GM12801 (cell line): ENCODE results near the gene MTMR6.

Experiments used
- CTCF ChIP-seq: IDR thresholded peaks from one replicate; pipeline ENCODE4 v1.5.1; 2011; ENCODE audit warnings: control low read depth; ENCODE audit not compliant: insufficient read length; ENCODE audit errors: extremely low read depth

The MTMR6 gene

GRCh38 chr13:25232937-25233515 lies 54.3 kb downstream of the MTMR6 start:
- TF ChIP-seq CTCF, result no peak

GRCh38 chr13:25231517-25231916 lies 55.8 kb downstream of the MTMR6 start:
- TF ChIP-seq CTCF, result no peak

DNA sequence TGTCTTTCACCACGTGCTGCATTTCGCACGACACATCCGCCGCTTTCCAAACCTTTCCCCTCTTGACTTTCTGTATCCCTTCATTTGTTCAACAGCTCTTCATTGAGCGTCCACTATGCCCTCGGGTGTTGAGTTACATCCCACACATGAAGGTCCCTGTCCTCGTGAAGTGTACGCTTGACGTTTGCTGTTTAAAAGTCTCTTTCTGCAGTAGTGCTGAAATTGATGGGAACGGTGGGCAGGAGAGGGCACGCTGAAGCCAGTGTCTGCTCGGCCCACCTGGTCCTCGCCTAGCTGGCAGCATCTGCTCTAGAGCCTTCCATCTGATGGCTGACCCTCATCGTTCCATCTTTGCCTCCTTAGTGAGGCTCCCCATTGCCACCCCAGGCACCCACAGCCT lies 59.6 kb downstream of the MTMR6 start:
- no peak for TF ChIP-seq CTCF

DNA sequence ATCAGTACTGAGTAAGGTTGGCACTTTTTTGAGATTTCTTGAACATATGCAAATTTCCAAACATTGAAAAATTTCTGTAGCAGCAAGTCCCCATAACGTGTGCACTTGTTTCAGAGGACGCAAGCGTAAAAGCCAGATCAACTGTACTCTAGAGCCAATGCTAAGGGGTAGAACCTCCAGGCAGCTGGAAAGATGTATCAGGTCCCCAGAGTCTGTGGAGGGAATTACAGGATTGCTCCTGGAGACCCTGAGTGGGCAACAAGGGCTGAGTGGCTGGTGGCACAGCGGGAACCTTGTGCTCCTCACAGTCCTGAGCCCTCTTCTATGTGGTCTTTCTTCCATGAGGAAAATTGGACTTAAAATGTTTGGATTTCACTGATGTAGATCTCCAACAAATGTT lies 61.3 kb downstream of the MTMR6 start:
- no peak for TF ChIP-seq CTCF

- no peak for TF ChIP-seq CTCF
These were observed 63.1 kb downstream of the MTMR6 start for GRCh38 chr13:25224151-25224550.

GRCh38 chr13:25222740-25223139 lies 64.5 kb downstream of the MTMR6 start:
- TF ChIP-seq CTCF, result no peak

- no peak for TF ChIP-seq CTCF
These were observed 69.3 kb downstream of the MTMR6 start for GRCh38 chr13:25218019-25218418.
